GM21786 (cell line): ENCODE data around the gene CFAP97.
"Not testable (repeated sequence)": the region's sequence is repeated elsewhere in the genome, so short reads cannot be mapped to it uniquely, and the experiment has no call there.

Experiments
- ATAC-seq: cut with Tn5 transposase; IDR thresholded peaks from one replicate; pipeline ENCODE4 v1.9.1; 2021; ENCODE audit not compliant: unreplicated experiment

The CFAP97 gene

GRCh38 chr4:185203486-185204237 is at the start of gene CFAP97:
Gene CFAP97 (minus strand): TSS chr4:185204000. CDS start chr4:185191196, 12,804 bp downstream.
- ATAC-seq, result peak; percentile 58

- ATAC-seq, result no peak
Measured at GRCh38 chr4:185249105-185249504, 45.3 kb upstream of the CFAP97 start.

GRCh38 chr4:185248393-185249039 is 44.7 kb upstream of the CFAP97 start:
- no peak for ATAC-seq

- no peak for ATAC-seq
Measured at GRCh38 chr4:185247151-185247550, 43.4 kb upstream of the CFAP97 start.

DNA sequence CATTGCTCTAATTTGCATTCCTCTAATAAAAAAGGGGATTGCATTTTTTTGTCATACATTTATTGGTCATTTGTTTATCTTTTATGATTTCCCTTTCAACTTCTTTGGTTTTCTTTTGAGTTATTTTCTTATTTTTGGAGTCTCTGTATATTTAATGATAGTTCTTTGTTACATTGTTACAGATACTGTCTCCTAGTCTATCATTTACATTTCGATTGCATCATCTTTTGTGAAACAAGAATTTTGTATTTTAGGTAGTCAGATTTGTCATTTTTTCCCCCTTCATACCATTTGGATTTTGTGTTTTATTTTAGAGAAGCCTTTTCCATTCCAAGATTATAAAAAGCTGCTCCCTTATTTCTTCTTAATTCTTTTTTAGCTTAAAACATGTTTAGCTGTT is 42.7 kb upstream of the CFAP97 start:
- no peak for ATAC-seq

DNA sequence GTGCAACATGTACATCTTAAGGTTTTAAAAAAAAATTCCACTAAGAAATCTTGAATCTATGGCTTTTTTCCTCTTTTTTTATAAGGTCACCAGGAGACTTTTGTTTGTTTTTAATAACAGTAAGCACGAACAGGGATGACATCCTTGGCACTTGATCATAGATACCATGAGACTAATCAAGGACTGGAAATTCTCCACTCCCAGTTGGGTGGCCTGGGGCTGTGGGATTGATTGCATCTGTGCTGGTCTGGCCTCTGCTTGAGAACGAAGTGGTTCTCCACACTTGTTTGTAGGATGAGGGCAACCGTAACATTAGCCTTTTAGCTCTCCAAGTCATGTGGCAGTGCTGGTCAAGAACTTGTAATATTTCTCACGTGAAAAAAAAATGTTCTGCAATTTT is 41.0 kb upstream of the CFAP97 start:
- no peak for ATAC-seq

- no peak for ATAC-seq
Measured at GRCh38 chr4:185243879-185244278, 40.1 kb upstream of the CFAP97 start.

GRCh38 chr4:185242749-185243533 is 39.1 kb upstream of the CFAP97 start:
- ATAC-seq, result no peak

DNA sequence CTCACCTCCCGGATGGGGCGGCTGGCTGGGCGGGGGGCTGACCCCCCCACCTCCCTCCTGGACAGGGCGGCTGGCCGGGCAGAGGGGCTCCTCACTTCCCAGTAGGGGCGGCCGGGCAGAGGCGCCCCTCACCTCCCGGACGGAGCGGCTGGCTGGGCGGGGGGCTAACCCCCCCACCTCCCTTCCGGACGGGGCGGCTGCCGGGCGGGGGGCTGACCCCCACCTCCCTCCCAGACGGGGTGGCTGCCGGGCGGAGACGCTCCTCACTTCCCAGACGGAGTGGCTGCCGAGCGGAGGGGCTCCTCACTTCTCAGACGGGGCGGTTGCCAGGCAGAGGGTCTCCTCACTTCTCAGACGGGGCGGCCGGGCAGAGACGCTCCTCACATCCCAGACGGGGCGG is 36.7 kb upstream of the CFAP97 start:
- ATAC-seq, result not testable (repeated sequence)

- ATAC-seq, result no peak
Measured at GRCh38 chr4:185238750-185239149, 35.0 kb upstream of the CFAP97 start.

- ATAC-seq, result no peak
Measured at GRCh38 chr4:185238215-185238681, 34.4 kb upstream of the CFAP97 start.

DNA sequence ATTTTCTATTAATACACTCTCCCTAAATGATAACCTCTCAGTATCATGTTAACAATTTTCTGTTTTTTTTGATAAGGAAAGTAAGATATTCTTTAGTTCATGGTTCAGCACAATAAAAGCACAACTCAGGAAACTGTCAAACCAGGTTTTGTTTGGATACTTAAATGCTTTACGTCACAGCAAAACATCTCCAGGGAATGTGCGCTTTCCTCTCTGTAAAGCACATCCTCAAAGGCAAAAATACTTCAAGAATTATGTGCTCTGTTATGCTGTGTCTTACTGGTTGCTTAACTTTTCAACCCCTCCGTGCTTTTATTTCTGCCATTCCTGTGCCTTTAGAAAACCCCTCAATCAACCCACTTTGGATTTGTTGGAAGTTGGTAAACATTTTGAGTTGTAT is 33.4 kb upstream of the CFAP97 start:
- ATAC-seq, result no peak

GRCh38 chr4:185235843-185236503 is 32.2 kb upstream of the CFAP97 start:
- ATAC-seq, result no peak

DNA sequence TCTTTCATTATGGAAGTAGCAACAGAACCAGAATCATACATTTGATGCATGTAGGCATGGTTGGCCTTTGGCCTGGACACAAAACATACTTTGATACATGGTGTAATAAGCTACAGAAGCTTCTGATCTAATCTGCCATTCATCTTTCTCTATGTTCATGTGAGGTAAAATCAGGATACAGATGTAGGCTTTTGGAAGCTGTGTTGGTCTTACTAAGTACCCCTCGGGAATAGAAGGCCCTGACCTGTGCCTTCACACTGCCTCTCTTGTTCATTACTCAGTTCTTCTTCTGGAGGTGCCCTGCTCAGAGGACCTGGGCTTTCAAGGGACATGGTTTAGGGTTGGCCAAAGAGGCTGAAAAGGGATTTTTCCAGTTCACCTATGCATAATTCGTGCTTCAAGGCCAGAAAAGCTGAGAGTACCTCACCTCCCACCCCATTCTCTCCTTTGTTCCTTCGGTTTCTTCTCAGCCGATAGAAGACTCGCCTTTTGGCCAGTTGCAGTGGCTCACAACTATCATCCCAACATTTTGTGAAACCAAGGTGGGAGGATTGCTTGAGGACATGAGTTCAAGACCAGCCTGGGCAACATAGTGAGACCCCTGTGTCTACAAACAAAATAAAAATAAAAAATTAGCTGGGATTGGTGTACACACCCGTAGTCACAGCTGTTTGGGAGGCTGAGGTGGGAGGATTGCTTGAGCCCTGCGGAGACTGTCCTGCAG is 31.5 kb upstream of the CFAP97 start:
- no peak for ATAC-seq

DNA sequence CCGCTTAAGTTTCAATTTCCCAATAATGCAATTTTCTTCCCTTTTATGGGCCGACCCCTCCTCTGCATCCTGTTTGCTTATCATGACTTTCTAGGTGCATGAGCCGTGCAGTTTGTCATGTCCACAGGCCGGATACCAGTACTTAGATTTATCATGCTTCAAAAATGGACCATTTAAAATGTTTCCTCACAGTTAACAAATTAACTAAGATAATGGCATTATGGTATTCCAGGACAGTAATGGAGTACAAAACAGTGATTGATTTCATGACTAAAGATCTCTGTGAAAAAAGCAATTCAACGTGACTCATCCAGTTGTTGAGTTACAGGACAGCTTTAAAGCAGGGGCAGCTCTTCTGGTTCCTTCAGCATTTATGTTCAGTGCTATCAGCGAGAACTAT is 28.6 kb upstream of the CFAP97 start:
- no peak for ATAC-seq

DNA sequence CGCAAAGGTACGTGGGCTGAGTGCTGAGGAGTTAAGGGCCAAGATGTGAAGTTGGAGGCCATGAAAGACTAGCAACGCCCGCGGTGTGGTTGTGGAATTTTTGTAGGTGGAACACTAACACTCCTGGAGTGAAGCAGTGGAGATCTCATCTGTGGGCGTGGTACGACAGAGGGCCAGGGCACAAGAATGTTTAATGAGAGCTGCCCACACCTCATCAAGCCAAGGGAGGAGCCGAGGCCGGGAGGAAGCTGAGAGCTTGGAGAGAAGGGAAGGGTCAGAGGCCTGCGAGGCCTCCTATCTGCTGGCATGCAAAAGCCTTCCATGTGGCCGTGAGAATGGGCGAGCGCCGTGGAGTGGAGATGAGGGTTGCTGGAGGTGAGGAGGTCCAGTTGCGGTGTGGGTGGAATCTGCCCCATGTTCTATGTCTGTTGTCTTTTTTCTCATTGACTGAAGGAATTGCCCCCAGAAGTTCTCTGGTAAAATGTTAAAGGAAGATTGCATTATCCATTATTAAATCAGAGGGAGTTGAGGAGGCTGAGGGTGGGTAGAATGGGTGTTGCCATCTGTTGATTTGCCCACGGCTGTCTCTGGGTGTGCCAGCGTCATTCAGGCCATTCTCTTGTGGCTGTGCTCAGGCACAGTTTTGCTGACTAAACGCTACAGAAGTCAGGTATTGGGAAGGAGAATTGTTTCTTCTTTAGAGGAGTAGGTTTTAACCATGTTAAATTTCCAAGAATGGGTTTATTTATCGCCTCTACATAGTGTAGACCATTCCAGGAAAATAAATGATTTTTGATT is 25.4 kb upstream of the CFAP97 start:
- ATAC-seq, result no peak

GRCh38 chr4:185227713-185228278 is 24.0 kb upstream of the CFAP97 start:
- ATAC-seq, result no peak

- ATAC-seq, result no peak
Measured at GRCh38 chr4:185227131-185227551, 23.3 kb upstream of the CFAP97 start.

DNA sequence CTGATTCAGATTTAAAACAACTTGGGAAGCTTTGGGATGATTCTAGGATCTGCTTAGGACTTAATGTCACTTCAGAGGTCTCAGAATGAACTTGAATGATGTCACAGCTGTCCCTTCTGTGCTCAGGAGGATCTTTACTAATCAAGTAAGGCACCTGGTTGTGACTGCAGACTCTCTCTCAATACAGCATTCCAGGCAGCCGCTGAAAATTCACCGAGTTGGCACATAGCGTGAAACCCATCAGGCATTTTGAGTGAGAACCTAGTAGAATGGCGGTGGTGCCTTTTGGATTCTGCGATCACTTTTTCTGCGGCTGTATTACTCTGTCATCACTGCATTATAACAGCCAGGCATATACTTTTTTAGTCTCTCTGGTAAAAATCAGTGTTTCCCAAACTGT is 22.1 kb upstream of the CFAP97 start:
- ATAC-seq, result no peak
